ENCODE results near the gene LTK.
"Not testable (repeated sequence)": the region's sequence is repeated elsewhere in the genome, so short reads cannot be mapped to it uniquely, and the experiment has no call there.

LTK gene

DNA sequence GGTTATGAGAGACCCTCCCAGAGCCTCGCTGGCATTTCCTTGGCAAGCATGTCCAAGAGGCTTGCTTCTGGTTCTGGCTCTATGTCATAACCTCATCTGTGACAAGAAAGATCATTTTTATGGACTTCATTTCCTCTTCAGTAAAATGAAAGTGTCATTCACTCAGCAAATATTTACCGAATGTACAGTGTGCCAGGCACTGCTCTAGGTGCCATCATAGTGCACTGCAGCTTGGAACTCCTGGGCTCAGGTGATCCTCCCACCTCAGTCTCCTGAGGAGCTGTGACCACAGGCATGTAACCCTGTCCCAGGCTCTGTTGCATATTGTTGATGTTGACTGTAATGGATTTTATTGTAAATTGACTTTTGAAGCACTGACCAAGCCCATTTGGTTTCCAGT lies 38.7 kb downstream of the LTK start:
- DNase-seq (ENCODE audit: low read depth) = no peak

- no peak for DNase-seq (ENCODE audit: low read depth)
These were observed 39.2 kb downstream of the LTK start for GRCh38 chr15:41474436-41474835.

- no peak for DNase-seq (ENCODE audit: low read depth)
These were observed 40.2 kb downstream of the LTK start for GRCh38 chr15:41473418-41473817.

DNA sequence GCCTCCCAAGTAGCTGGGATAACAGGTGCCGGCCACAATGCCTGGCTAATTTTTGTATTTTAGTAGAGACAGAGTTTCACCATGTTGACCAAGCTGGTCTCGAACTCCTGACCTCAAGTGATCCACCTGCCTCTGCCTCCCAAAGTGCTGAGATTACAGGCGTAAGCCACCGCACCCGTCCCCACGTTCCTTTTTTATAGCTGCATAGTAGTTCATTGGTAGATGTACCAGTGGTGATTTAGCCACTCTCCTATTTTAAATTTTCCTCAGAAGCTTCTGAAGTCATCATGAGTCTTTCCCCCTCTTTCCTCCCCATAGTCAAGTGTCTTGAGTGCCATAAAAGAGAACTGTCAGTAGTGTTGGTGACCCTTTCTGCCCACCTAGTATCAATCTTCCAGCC lies 44.0 kb downstream of the LTK start:
- not testable (repeated sequence) for DNase-seq (ENCODE audit: low read depth)

GRCh38 chr15:41466711-41467110 lies 46.9 kb downstream of the LTK start:
- DNase-seq (ENCODE audit: low read depth) = no peak

DNA sequence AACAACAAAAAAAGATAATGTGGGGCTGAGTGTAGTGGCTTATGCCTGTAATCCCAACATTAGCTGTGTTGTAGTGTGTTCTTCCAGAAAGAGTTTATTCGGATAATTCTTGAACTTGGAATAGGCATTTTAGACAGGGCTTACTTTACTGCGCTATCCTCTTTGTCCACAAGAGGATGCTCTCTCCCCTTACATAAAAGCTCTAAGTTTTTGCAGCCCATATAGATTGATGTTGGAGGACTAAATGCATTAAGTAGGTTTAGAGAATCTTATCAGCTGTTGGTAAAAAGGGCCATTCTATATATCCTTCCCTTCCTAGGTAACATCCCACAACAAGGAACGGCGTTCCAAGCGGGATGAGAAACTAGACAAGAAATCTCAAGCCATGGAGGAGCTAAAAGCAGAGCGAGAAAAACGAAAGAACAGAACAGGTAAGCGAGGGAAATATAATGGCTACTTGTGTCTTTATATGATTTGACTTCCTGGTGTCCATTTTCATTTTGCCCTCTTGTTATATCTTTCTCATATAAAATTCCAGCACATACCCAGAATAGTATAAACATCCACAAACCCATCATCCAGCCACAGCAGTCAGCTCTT lies 47.7 kb downstream of the LTK start:
- peak; percentile 15 for DNase-seq (ENCODE audit: low read depth)

DNA sequence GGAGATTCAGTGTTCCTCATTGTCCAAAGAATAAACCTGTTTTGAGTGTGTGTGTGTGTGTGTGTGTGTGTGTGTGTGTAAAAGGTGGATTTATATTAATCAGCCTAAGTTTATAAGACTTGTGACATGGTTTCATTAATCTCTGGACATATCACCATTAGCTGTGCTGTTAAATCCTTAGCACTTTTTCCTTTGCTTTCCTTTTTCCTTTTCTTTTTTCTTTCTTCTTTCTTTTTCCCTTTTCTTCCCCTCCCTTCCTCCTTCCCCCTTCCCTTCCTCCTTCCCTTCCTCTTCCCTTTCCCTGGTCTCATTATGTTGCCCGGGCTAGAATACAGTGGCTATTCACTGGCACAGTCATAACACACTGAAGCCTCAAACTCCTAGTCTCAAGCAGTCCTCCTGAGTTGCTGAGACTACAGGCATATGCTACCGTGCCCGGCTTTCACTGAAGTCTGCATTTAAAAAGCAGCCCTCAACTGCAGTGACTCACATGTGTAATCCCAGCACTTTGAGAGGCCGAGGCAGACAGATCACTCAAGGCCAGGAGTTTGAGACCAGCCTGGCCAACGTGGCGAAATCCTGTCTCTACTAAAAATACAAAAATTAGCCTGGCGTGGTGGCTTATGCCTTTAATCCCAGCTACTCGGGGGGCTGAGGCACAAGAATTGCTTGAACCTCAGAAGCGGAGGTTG lies 48.6 kb downstream of the LTK start:
- DNase-seq (ENCODE audit: low read depth) = no peak

- DNase-seq (ENCODE audit: low read depth) = no peak
These were observed 51.4 kb downstream of the LTK start for GRCh38 chr15:41462084-41462795.
